ENCODE results near the gene DEDD2. TPM values are rescaled to one million over a fixed set of nuclear protein-coding genes. Genes with fewer than 3 reads are reported as not detected.
A peak's percentile ranks its signal among the peaks of the same experiment; 100 is the strongest.

Gene DEDD2
- total and polyA plus RNA-seq, 8 donors, result 9.7 to 25.4 (median 13.7) TPM

DNA sequence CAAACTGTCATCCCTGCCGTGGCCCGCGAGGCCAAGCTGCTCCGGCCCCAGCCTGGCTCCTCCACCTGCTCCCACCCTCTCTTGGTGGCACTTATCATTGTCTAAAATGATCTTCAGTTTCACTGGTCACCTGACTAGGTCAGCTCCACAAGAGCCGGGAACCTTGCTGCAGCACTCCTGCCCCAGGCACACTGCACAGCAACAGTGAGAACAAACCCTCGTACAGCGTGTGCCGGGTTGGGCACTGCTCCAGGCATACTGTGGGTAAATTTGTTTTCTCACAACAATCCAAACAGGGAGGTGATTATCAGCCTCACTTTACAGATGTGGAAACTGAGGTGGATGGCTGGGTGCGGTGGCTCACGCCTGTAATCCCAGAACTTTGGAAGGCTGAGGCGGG, 8.9 kb downstream of the DEDD2 start:
- 51 to 53% methylated on average over 11 of the region's 11 CpGs for WGBS, 2 donors
- Histone ChIP-seq H3K4me3 (no peak overlapping the region), H3K27me3 (no peaks in the 10 kb centered on the region), H3K9me3 (no peaks in the 10 kb centered on the region), H3K4me1 (no peaks in the 10 kb centered on the region), H3K27ac (no peak overlapping the region), H3K36me3 (peaks cover 0 to 57% (median 16%) of the 10 kb centered on the region in 3 donors)
- TF ChIP-seq CTCF (IDR thresholded peaks at IDR 0.05), result no peak
- intact Hi-C loops (cut with DNase I), result no loop called here
- peak in 2 of 4 donors; percentile 26 to 60 for ATAC-seq
- no peak for DNase-seq
- no peak for FAIRE-seq

- no peaks in the 10 kb centered on the region for H3K4me1 ChIP-seq
- intact Hi-C loops (cut with DNase I), result no loop called here
- DNase-seq (no peak), FAIRE-seq (no peak), ATAC-seq (peak in 3 of 4 donors; percentile 45 to 75 (median 49))
- no peak overlapping the region for H3K4me3 ChIP-seq
- 78 to 82% methylated on average over 6 of the region's 6 CpGs for WGBS, 2 donors
- no peaks in the 10 kb centered on the region for H3K9me3 ChIP-seq
- no peak overlapping the region for H3K27ac ChIP-seq
- H3K27me3 ChIP-seq, result no peaks in the 10 kb centered on the region
- TF ChIP-seq CTCF (IDR thresholded peaks at IDR 0.05), result no peak
- H3K36me3 ChIP-seq, result peaks cover 0 to 60% (median 16%) of the 10 kb centered on the region in 3 donors
Measured at GRCh38 chr19:42207767-42208271, 9.7 kb downstream of the DEDD2 start.

DNA sequence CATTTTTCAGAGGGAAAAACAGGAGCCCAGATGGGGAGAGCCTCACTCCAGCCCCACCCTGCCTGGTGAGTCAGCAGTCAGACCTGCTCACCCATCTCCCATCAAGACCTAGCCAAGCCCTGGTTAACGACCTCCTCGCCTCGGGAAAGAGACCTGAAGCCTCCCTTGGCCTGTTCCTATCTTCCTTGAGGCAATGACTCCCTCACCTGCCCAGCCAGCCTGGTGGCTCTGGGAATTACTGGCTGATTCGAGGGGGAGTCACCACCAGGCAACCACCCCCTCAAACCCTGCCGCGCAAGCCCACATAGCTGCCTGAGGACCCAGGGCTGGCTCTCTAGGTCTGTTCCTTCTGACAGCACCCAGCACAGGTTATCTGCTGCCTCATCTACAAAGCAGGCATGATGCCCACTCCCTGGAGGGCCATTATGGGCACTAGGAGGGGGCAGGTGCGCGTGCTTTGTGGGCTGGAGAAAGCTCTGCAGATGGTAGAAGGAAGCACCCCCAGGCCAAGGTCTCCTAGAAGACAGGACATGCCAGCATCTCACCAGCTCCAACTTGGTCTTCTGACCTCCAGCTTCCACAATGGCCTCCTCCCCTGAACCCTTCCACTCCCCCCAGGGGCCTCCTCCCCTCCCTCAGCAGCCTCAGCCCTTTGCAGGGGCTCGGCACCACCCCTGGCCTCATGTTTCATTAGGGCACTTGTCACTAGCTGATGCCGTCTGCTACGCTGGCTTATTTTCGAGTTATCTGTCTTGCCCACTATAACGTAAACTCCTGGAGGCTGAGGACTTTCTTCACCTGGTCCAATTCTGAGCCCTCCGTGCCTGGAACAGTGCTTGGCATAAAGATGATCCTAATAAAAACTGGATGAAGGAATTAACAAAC, 10.4 kb downstream of the DEDD2 start:
- 86 to 92% methylated on average over 14 of the region's 14 CpGs for WGBS, 2 donors
- FAIRE-seq, result no peak

GRCh38 chr19:42204664-42205063, 12.8 kb downstream of the DEDD2 start:
- peaks cover 0 to 5% (median 0%) of the 10 kb centered on the region in 3 donors for H3K4me1 ChIP-seq
- FAIRE-seq, result no peak

More for the DNA sequence above, 10.4 kb downstream of the DEDD2 start:
- TF ChIP-seq CTCF (IDR thresholded peaks at IDR 0.05), result no peak
- Histone ChIP-seq H3K9me3 (no peaks in the 10 kb centered on the region), H3K4me1 (no peaks in the 10 kb centered on the region), H3K36me3 (peaks cover 0 to 60% (median 16%) of the 10 kb centered on the region in 3 donors), H3K4me3 (no peak overlapping the region), H3K27me3 (no peaks in the 10 kb centered on the region), H3K27ac (no peak overlapping the region)
- intact Hi-C loops (cut with DNase I), result no loop called here
- no peak for DNase-seq
- ATAC-seq, result peak in 1 of 4 donors; percentile 26

More at GRCh38 chr19:42204664-42205063, 12.8 kb downstream of the DEDD2 start:
- Histone ChIP-seq H3K4me3 (no peak overlapping the region), H3K27me3 (no peaks in the 10 kb centered on the region), H3K36me3 (peaks cover 0 to 54% (median 15%) of the 10 kb centered on the region in 3 donors), H3K27ac (no peak overlapping the region), H3K9me3 (no peaks in the 10 kb centered on the region)
- DNase-seq, result no peak
- intact Hi-C loops (cut with DNase I), result no loop called here
- 86 to 91% methylated on average over 6 of the region's 6 CpGs for WGBS, 2 donors
- ATAC-seq, result no peak
- TF ChIP-seq CTCF (IDR thresholded peaks at IDR 0.05), result no peak

All from pancreas (tissue), 10 donors.